K562 (cell line): ENCODE results near the gene ZFP62. TPM values are rescaled to one million over a fixed set of nuclear protein-coding genes. Genes with fewer than 3 reads are reported as not detected.

ENCODE experiments used
- BRD9 ChIP-seq: fragments of 450-650 bp; IDR thresholded peaks from 2 replicates; pipeline ENCODE4 v1.6.1; 2018; ENCODE audit warnings: low read depth; ENCODE audit not compliant: partially characterized antibody
- DMBX1 ChIP-seq: fragments of 250-450 bp; sonication (Bioruptor Pico); IDR thresholded peaks from 2 replicates; pipeline ENCODE4 v1.8.0; 2022; ENCODE audit warnings: inconsistent platforms, mild to moderate bottlenecking, moderate library complexity, borderline replicate concordance
- IRF2 ChIP-seq: sonication (generic); formaldehyde crosslinking; IDR thresholded peaks from 2 replicates; pipeline ENCODE4 v1.8.1; 2022; ENCODE audit warnings: mild to moderate bottlenecking, missing genetic modification reagents
- KLF13 ChIP-seq: fragments of 450-650 bp; IDR thresholded peaks from 2 replicates; pipeline ENCODE4 v1.6.1; 2016; ENCODE audit warnings: missing genetic modification characterization, low read depth, mild to moderate bottlenecking, missing compliant biosample characterization, moderate library complexity, borderline replicate concordance
- MECOM ChIP-seq: fragments of 250-450 bp; sonication (Bioruptor Pico); IDR thresholded peaks from 2 replicates; pipeline ENCODE4 v1.8.0; 2022; ENCODE audit warnings: inconsistent platforms
- MYBL2 ChIP-seq, 2 experiments: fragments of 450-650 bp in 1 of 2; sonication (generic) in 1 of 2; formaldehyde crosslinking in 1 of 2; IDR thresholded peaks; 2 replicates each; pipeline versions ENCODE4 v1.6.1 to v1.8.1; 2017 to 2022; ENCODE audit warnings: borderline replicate concordance in 1 of 2, inconsistent platforms in 1 of 2, low read depth in 1 of 2, mild to moderate bottlenecking in 1 of 2, missing genetic modification reagents in 1 of 2, moderate library complexity in 1 of 2
- NKRF ChIP-seq: fragments of 450-650 bp; IDR thresholded peaks from 2 replicates; pipeline ENCODE4 v1.6.1; 2016; ENCODE audit warnings: borderline replicate concordance
- NR1H2 ChIP-seq: sonication (generic); formaldehyde crosslinking; IDR thresholded peaks from 2 replicates; pipeline ENCODE4 v1.4.0; 2020; ENCODE audit warnings: mild to moderate bottlenecking, missing genetic modification reagents
- PYGO2 ChIP-seq: fragments of 450-650 bp; IDR thresholded peaks from 2 replicates; pipeline ENCODE4 v1.6.1; 2016; ENCODE audit warnings: mild to moderate bottlenecking, missing genetic modification characterization, moderate library complexity, missing compliant biosample characterization
- RFX5 ChIP-seq: IDR thresholded peaks from 2 replicates; pipeline ENCODE4 v1.6.1; 2011; ENCODE audit warnings: low read depth, mild to moderate bottlenecking, improper control_type of control experiment, low read length
- ZNF76 ChIP-seq: fragments of 250-450 bp; sonication (Bioruptor Pico); IDR thresholded peaks from 2 replicates; pipeline ENCODE4 v1.4.0; 2020; ENCODE audit warnings: mild to moderate bottlenecking, moderate library complexity, borderline replicate concordance
- polyA plus RNA-seq, 8 experiments: library from polyadenylated mRNA; depleted of rRNA in 4 of 8; stranded (reverse) in 5 of 8; unstranded in 3 of 8; fragments of >200 nt; fragmentation: Nextera tagmentation in 2 of 8; fragmentation: Illumina TruSeq in 1 of 8; extraction: Ambion mirVana in 2 of 8; extraction: Trizol in 1 of 8; gene quantifications; 2 replicates each; pipeline versions ENCODE4 v1.2.1 to v1.2.3, GENCODE V29; 2011 to 2014; ENCODE audit warnings: inconsistent platforms in 1 of 8, missing spikeins in 1 of 8
- total RNA-seq, 7 experiments: library from RNA; depleted of rRNA in 6 of 7; stranded (reverse); fragments of >200 nt in 6 of 7; fragmentation: Illumina TruSeq in 2 of 7; extraction: Trizol in 2 of 7; gene quantifications; 2 replicates each; pipeline versions ENCODE4 v1.2.1 to v1.2.3, GENCODE V29; 2011 to 2021; ENCODE audit warnings: low replicate concordance in 1 of 7
- TF ChIP-seq, protein P1 (sequence below), 2 experiments: fragments of 450-650 bp in 1 of 2; sonication (generic) in 1 of 2; formaldehyde crosslinking in 1 of 2; IDR thresholded peaks; 2 replicates each; pipeline versions ENCODE4 v1.7.1 to v1.9.0; 2016 to 2022; ENCODE audit warnings: inconsistent platforms in 1 of 2, mild to moderate bottlenecking in 1 of 2, missing genetic modification reagents in 1 of 2
- TF ChIP-seq, protein P2 (sequence below): fragments of 250-450 bp; sonication (Bioruptor Pico); IDR thresholded peaks from 2 replicates; pipeline ENCODE4 v1.4.0; 2020; ENCODE audit warnings: borderline replicate concordance

Gene ZFP62
- total and polyA plus RNA-seq, 9 of the 15 experiments (the other 6 are each of a cell fraction or from before 2014, with no cell fraction given): 12.2 to 37.5 (median 25.0) TPM

DNA sequence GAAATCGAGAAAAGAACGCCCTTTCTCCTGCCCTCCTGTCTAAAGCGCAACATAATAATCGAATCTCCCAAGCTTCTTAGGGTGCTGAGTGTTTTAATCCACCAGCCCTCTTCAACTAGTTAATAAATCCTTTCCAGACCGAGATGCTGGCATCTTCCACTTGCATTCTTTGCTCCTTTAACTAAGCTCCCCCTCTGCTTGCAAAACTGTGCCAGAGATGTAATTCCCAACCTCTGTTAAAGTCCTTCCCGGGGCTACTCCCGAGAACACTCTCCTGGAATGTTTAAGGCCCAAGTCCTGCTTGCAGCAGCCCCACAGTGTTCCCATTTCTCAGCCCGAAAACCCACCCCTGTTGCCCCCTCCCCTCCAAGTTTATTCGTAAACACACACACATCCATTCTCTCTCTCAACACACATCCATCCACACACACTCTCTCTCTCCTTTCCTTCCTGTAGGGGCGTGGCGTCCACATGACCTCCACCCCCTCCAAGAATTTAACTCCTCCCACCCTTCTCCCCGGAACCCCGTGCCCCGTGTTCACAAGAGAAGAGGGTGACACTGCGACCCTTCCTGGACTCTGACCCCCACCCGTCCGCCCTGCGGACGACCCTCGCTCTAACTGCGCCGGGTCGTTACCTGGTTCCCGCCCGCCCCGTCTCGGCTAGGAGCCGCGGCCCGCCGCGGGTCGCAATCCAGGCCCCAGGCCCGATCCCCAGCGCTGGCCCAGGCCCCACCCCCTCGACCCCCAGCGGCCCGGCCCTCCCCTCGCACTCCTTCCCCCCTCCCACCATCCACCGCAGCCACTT, 51.5 kb downstream of the ZFP62 start (continued):
- TF ChIP-seq, protein P1, sequence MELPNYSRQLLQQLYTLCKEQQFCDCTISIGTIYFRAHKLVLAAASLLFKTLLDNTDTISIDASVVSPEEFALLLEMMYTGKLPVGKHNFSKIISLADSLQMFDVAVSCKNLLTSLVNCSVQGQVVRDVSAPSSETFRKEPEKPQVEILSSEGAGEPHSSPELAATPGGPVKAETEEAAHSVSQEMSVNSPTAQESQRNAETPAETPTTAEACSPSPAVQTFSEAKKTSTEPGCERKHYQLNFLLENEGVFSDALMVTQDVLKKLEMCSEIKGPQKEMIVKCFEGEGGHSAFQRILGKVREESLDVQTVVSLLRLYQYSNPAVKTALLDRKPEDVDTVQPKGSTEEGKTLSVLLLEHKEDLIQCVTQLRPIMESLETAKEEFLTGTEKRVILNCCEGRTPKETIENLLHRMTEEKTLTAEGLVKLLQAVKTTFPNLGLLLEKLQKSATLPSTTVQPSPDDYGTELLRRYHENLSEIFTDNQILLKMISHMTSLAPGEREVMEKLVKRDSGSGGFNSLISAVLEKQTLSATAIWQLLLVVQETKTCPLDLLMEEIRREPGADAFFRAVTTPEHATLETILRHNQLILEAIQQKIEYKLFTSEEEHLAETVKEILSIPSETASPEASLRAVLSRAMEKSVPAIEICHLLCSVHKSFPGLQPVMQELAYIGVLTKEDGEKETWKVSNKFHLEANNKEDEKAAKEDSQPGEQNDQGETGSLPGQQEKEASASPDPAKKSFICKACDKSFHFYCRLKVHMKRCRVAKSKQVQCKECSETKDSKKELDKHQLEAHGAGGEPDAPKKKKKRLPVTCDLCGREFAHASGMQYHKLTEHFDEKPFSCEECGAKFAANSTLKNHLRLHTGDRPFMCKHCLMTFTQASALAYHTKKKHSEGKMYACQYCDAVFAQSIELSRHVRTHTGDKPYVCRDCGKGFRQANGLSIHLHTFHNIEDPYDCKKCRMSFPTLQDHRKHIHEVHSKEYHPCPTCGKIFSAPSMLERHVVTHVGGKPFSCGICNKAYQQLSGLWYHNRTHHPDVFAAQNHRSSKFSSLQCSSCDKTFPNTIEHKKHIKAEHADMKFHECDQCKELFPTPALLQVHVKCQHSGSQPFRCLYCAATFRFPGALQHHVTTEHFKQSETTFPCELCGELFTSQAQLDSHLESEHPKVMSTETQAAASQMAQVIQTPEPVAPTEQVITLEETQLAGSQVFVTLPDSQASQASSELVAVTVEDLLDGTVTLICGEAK (IDR thresholded peaks at IDR 0.05): no peak
- TF ChIP-seq, protein P1 (CRISPR knock-in tag; IDR thresholded peaks at IDR 0.05): no peak
- TF ChIP-seq NR1H2: no peak
- no peak for TF ChIP-seq MECOM (CRISPR knock-in tag)
- TF ChIP-seq NKRF: peak; percentile 62
- no peak for TF ChIP-seq KLF13 (tag)
- TF ChIP-seq, protein P2, sequence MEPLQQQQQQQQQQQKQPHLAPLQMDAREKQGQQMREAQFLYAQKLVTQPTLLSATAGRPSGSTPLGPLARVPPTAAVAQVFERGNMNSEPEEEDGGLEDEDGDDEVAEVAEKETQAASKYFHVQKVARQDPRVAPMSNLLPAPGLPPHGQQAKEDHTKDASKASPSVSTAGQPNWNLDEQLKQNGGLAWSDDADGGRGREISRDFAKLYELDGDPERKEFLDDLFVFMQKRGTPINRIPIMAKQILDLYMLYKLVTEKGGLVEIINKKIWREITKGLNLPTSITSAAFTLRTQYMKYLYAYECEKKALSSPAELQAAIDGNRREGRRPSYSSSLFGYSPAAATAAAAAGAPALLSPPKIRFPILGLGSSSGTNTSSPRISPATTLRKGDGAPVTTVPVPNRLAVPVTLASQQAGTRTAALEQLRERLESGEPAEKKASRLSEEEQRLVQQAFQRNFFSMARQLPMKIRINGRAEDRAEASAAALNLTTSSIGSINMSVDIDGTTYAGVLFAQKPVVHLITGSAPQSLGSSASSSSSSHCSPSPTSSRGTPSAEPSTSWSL: no peak
- TF ChIP-seq IRF2 (CRISPR knock-in tag): no peak
- TF ChIP-seq RFX5: no peak
- TF ChIP-seq BRD9: no peak
- no peak for TF ChIP-seq MYBL2 (IDR thresholded peaks at IDR 0.05; ENCODE audit: low read depth)
- no peak for TF ChIP-seq MYBL2 (CRISPR knock-in tag; IDR thresholded peaks at IDR 0.05; ENCODE audit: borderline replicate concordance)
- no peak for TF ChIP-seq DMBX1 (CRISPR knock-in tag)
- no peak for TF ChIP-seq ZNF76
- TF ChIP-seq PYGO2 (tag): no peak
